AG04449 (cell line): ENCODE results near the gene TMEM121.

Source experiments
- CTCF ChIA-PET: fragments of 350-600 bp; formaldehyde crosslinking; extraction: SDS; loops from one replicate; lab custom pipeline; 2021; ENCODE audit warnings: antibody characterized with exemption; lab: Yijun Ruan, JAX
- POLR2A ChIA-PET: fragments of 400-600, 350-600 bp; formaldehyde crosslinking; extraction: SDS; loops from one replicate; lab custom pipeline; 2020; ENCODE audit warnings: antibody characterized with exemption, inconsistent platforms; lab: Yijun Ruan, JAX
- DNase-seq: peaks from one replicate; pipeline ENCODE4 v3.0.0-alpha.2; 2010; ENCODE audit warnings: low read depth, low spot score
- H3K4me3 ChIP-seq: 2 replicates; pipeline ENCODE4 v1.5.1; 2011; ENCODE audit warnings: low read depth, mild to moderate bottlenecking, control low read depth, low read length
- CTCF ChIP-seq: IDR thresholded peaks from one replicate; pipeline ENCODE4 v1.5.1; 2011; ENCODE audit warnings: mild to moderate bottlenecking, moderate library complexity, low read length, control low read depth, inconsistent platforms; ENCODE audit not compliant: insufficient read depth; ENCODE audit errors: missing control alignments

TMEM121 gene

GRCh38 chr14:105508601-105509000 lies 17.8 kb upstream of the TMEM121 start:
- POLR2A ChIA-PET: no interaction called here
- CTCF ChIA-PET: interaction anchor here (1.2 kb wide), 1 partner anchor 20 kb away, joined by 3 read pairs; no protein-coding TSS in a partner anchor
- no peak for TF ChIP-seq CTCF
- H3K4me3 ChIP-seq: no peak overlapping the region
- DNase-seq: no peak

- no peak overlapping the region for H3K4me3 ChIP-seq
- POLR2A ChIA-PET: no interaction called here
- CTCF ChIA-PET: interaction anchor here (1.5 to 2.6 kb wide), 2 partner anchors 11 to 69 kb away, joined by 3 to 14 read pairs; no protein-coding TSS in a partner anchor
- DNase-seq: no peak
- no peak for TF ChIP-seq CTCF
Measured at GRCh38 chr14:105517096-105517495, 9.3 kb upstream of the TMEM121 start.

DNA sequence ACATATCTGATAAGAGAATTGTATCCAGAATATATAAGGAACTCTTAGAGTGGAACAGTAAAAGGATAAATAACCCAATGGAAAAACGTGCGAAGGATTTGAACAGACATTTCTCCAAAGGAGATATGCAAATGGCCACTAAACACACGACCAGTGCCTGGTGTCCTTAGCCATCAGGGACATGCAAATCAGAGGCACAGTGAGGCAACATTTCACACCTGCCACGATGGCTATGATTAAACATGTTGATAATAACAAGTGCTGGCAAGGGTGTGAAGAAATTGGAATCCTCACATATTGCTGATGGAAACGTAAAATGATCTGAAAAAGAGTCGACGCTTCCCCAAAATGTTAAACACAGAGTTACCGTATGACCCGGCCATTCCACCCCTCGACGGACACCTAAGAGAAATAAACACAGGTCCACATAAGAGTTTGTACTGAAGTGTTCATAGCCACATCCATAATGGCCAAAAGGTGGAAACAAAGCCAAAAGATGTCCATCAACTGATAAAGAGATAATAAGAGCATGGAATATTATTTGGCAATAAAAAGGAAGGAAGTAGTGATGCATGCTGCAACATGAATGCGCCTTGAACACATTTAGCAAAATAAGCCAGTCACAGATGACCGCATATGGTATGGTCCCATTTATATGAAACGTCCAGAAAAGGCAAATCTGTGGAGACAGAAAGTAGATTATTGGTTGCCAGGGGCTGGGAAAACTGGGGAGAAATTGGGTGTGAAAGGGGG lies 6.3 kb upstream of the TMEM121 start:
- no peak for TF ChIP-seq CTCF
- CTCF ChIA-PET: no interaction called here

GRCh38 chr14:105525326-105525725 lies 1.1 kb upstream of the TMEM121 start:
- DNase-seq: no peak
- ChIA-PET POLR2A (interaction anchor here (0.7 kb wide), 1 partner anchor 44 kb away, joined by 3 read pairs; no protein-coding TSS in a partner anchor), CTCF (no interaction called here)
- no peak for TF ChIP-seq CTCF
- H3K4me3 ChIP-seq: no peak overlapping the region

More for the DNA sequence above, 6.3 kb upstream of the TMEM121 start:
- DNase-seq: no peak
- POLR2A ChIA-PET: no interaction called here
- H3K4me3 ChIP-seq: no peak overlapping the region

DNA sequence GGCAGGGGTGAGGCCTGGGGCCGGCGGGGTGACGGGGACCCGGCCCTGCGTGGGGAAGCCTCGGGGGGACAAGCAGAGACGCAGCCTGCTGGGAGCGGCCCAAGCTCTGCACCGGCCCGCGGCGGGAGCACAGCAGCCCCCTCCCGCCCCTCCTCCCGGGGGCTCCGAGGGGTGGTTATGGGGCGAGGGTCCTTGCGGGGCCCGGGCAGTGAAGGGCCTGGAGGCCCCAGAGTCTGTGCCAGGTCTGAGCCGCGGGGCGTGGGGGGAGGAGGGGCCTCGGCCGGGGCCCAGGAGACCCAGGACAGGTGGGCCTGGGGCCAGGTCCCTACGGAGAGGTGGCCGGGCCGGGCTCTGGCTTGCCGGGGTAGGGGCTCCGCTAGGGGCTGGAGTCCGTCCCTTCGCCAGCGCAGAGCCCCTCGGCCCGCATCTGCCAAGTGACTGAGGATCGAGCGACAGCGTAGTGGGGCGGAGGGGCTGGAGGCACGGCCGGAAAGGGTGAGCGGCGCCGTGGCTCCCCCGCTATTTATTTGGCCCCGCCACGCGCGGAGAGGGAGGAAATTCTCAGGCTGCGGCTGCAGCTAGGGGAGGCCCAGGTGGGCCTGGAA lies 495 bp downstream of the TMEM121 start:
- peak overlapping the region; percentile 63 for H3K4me3 ChIP-seq
- ChIA-PET POLR2A (no interaction called here), CTCF (no interaction called here)
- no peak for DNase-seq
- TF ChIP-seq CTCF: no peak

DNA sequence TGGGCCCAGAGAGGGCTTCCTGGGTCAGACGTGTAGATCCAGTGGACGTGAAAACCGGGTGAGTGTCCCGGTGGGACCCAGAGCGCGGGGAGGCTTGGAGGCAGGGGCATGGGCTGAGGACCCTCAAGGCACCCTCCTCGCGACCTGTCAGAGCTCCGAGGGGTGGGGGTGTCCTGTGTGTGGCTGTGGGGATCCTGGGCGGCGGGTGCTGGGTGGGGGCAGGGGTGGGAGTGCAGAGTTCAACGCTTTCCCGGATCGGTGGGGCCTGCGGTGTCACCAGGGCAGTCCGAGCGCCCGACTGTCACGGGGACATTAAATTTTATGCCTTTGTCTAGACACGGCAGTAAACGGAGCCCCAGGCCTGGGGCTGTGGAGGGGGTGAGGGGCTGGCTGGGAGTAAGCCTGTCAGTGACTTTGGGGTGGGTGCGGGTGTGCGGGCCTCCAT lies 1.0 kb downstream of the TMEM121 start:
- CTCF ChIA-PET: no interaction called here
- no peak for TF ChIP-seq CTCF
- no peak for DNase-seq
- POLR2A ChIA-PET: no interaction called here
- H3K4me3 ChIP-seq: peak overlapping the region; percentile 63
